NCI-H345 (cell line): ENCODE results near the gene SDHAF1.
"Not testable (repeated sequence)": the region's sequence is repeated elsewhere in the genome, so short reads cannot be mapped to it uniquely, and the experiment has no call there.

Experiments used
- DNase-seq: peaks from one replicate; lab custom pipeline; 2025; lab: John Stamatoyannopoulos, UW

SDHAF1 gene

DNA sequence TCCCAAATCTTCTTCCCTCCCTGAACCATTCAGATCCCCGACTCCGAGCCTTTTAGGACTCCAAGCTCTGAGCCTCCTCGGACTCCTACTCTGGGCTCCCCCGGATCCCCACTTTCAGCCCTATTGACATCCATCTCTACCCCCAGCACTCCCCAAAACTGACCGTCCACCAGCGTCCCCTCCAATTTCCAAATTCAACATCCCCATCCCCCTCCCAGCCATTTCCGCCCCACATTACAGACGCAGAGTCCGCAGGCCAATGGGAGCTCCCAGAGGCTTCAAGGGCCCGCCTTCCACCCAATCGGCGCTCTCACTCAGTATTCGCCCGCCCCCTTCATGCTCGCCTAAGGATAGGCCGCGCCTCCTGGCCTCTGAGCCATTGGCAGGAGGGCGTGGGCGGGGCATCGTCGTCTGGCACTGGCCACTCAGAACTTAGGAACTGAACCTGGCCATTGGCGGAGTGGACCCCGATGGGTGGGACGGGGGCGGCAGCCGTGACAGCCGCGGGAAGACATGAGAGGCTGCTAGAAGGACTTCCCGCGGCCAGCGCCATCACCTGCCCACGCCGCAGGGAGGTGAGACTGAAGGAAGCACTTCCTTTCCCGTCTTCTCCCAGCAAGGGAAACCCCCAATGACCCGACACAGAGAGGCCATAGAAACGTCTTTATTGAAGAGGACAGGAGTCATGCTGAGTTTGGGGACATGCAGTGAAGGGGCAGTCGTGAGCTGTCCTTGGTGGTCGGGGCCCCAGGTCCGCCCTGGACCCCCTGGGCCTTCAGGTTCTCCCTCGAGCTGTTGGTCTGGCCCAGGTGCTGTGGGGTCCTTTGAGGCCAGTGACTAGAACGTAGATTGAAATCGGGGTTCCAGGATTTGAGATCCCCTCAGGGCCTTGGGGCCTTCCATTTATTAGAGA is 19.3 kb downstream of the SDHAF1 start, which contains the start of gene ALKBH6:
Gene ALKBH6, minus strand, starts transcription at position 202 of the 913 bp plus-strand sequence. CDS start 816 bp downstream, outside the sequence.
- DNase-seq: peak; percentile 100

DNA sequence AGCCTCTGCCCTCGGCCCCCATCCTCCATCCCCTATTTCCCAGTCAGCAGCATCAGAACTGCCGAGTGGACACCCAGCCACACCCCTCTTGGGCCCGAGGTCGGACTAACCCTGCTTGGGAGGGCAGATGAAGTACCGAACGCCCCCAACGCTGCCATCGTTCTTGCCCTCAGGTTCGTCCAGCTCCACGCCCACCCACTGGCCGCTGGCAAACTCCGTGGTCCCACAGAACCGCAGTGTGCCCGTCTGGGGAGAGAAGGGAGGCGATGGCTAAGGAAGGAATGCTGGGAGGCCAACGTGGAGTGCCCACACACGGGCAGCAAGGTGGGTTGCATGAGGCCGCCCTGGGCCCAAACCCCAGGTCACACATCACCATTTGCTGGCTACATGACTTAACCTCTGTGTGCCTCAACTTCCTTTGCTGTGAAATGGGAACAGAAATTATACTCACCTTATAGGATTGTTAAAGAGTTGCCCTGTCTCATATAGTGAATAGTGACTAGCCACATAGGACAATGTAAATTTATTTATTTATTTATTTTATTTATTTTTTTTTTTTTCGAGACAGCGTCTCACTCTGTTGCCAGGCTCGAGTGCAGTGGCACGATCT is 24.2 kb downstream of the SDHAF1 start:
- no peak for DNase-seq

DNA sequence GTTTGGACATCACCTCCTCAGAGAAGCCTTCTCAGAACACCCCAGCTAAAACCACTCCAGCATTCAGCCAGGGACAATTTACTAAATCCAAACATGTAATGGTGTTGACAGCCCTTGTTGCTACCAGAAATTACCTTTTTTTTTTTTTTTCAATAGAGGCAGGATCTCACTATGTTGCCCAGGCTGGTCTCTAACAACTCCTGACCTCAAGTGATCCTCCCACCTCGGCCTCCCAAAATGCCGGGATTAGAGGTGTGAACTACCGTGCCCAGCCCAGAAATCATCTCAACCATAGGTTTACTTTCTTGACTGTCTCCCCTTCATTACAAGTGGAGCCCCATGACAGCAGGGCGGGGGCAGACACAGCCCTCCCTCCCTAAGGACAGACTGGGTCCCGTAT is 28.4 kb downstream of the SDHAF1 start:
- no peak for DNase-seq

DNA sequence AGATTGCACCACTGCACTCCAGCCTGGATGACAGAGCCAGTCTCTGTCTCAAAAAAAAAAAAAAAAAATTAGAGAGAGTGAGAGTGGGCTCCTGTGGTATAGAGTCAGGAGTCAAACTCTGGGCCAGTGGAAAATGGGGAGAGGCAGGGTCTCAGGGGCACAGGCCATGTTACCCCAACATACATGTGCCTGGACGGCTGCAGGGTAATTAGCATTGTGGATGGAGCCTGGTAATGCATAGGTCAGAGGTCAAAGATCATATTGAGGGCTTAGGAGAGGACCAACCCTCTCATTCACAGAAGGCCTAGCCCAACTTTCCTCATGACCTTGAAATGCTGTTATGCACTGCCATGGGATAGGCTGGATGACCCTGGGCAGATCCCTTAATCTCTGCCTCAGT is 30.6 kb downstream of the SDHAF1 start:
- no peak for DNase-seq

DNA sequence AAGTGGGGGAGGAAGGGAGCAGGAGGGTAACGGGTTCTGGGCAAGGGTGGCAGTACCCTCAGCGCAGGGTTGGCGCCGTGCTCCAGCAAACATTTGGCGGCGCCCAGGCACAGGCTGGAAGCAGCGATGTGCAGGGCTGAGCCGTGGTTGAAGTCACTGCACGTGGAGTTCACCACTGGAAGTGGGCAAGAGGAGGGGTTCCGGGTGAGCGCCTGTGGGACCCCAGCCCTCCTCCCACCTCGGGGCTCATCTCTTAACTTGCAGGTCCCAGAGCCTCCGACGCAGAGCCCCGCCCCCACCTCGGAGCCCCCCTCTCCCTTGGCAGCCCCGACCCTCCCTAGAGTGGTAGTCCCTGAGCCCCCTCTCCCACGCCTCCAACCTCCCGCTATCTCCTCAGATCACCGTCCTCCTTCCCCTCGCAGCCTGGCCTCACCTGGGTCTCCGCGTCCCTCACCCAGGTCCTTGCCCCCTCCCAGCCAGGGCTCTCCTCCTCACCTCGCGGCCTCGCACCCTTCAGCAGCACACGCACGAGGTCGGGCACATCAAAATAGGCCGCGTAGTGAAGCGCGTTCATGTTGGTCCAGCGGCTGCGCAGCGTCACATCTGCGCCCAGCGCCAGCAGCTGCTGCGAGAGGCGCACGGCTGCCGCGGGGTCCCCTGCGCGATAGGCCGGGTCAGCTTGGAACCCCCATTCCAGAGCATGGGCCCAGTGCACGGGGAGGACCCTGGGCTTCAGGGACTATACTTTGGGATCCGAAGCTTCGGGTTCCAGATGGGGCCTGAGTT is 31.3 kb downstream of the SDHAF1 start:
- DNase-seq: no peak

DNA sequence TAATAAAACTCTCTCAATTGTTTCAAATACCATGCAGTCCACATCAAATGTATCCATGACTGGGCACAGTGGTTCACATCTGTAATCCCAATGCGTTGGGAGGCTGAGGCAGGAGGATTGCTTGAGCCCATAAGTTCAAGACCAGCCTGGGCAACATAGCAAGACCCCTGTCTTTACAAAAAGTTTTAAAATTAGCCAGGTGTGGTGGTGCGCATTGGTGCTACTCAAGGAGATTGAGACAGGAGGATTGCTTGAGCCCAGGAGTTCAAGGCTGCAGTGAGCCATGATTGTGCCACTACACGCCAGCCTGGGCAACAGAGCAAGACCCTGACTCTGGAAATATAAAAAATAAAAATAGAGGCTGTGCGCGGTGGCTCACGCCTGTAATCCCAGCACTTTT is 32.7 kb downstream of the SDHAF1 start:
- no peak for DNase-seq

DNA sequence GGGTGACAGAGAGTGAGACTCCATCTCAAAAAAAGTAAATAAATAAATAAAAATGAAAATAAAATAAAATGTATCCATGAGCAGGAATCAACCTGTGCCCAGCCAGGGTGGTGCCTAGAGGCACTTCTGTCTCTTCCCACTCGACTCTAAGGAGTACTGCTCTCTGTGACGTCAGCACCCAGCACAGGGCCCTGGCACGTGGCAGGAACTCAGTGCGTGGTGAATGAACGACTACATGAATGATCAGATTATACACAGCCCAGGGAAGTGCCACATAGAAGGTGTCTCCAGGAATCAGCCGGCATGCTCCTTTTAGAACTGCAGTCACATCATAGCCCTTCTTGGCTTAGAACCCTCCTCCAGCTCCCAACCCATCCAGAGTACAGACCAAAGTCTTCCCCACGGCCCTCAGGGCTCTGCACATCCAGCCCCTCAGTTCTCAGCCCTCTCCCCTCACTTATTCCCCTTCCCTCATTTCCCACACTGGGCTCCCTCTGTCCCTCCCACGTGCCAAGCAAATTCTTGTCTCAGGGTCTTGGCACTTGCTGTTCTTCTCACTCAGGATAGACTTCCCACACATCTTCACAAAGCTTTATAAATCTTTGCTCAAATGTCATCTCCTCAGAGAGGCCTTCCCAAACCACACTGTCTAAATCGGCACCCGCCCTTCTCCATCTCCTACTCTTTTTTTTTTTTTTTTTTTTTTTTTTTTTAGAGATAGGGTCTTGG is 33.5 kb downstream of the SDHAF1 start:
- DNase-seq: no peak

DNA sequence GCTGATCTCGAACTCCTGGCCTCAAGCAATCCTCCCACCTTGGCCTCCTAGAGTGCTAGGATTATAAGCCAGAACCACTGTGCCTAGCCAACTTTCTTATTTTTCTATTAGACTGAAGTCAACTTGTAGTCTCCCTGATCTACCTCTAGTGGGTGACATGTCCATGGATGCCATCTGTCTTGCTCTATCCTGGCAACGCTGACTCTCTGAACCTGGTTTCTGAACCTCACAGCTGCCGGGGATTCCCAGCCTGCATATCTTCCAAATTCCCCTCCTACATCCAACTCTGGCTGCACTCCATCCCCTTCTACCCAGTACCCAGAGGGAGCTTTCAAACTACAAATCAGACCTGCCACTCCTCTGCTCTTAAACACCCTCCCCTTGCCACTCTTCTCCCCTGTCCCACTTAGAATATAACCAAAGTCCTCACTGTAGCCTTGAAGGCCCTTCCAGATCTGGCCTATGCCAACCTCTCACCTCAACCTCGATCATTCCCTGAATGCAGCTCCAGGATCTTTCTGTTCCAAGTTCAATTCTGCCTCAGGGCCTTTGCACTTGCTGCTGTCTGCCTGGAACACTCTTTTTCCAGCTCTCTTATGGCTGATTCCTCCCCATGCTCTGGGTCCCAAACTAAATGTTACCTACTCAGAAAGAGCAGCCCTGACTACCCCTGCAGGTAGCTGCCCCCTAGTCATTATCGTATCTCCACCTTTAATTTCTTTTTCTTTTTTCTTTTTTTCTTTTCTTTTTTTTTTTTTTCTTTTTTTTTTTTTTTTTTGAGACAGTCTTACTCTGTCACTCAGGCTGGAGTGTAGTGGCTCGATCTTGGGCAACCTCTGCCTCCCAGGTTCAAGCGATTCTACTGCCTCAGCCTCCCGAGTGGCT is 35.5 kb downstream of the SDHAF1 start:
- DNase-seq: no peak

DNA sequence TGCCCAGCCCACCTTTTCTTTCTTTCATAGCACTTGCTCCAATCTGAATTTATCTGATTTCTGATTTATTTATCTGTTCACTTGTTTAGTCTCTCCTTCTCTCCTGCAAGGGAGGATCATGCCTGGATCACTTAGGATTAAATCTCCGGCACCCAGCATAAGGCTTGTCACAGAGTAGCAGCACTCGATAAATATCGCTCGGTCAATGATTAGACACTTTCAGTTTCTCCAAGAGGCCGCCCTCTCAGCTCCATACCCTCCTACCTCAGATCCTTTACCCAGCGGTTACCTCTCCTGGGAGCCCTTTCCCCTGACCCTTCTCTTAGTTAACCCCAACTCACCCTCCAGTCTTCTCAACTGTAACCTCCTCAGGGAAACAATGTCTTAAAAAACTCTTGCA is 36.3 kb downstream of the SDHAF1 start:
- DNase-seq: no peak

DNA sequence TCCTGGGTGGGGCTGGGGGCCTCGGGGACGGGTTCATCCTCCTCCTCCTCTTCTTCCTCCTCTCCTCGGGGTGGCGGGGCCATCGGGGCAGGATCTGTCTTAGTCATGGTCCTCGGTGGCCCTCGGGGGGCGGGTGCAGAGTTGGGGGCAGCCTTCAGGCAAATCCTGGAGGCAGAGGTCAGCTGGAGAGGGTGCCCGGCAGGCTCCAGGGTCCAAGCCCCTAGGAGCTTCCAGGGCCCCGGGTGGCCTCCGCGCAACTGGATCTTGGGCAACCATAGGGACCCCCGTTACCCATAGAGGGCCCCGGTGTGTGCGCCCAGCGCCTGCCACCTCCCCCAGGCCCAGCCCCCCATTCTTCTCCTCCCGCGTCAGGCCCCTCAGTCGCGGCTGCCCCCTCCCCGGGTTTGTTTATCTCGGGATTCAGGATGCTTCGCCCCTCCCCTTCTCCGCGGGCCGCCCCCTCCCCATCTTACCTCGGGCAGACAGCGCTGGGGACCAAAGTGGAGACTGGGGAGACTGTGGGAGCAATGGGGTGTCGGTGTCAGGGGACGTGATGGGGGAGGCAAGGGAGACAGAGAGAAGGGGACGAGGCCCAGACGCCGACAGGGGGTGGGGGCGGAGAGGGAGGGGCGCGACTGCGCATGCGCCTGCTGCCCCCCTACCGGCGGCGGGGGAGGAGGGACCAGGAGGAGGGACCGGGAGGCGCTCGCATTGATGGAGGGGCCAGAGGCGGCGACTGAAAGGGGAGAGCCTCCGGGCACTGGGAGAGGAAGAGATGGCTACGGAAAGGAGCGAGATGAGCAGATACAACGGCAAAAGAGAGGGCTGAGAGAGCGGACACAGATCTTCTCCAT is 37.5 kb downstream of the SDHAF1 start, which contains the start of gene CLIP3:
Gene CLIP3, minus strand, starts transcription at position 623 of the 854 bp plus-strand sequence. Its CDS starts 516 bp downstream, at position 107.
- DNase-seq: peak; percentile 94

DNA sequence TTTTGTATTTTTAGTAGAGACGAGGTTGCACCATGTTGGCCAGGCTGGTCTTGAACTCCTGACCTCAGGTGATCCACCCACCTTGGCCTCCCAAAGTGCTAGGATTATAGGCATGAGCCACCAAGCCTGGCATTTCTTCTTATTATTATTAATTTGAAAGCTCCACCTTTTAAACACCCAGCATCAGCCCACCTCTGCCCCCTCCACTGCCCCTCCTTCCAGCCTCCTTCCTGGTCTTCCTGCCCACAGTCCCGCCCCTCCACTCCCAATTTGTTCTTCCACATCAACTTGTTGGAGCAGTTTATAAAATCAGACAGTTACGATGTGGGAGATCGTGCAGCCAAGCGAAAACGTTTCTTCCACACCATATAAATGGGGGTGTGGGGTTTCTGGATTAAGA is 45.5 kb downstream of the SDHAF1 start:
- DNase-seq: no peak

DNA sequence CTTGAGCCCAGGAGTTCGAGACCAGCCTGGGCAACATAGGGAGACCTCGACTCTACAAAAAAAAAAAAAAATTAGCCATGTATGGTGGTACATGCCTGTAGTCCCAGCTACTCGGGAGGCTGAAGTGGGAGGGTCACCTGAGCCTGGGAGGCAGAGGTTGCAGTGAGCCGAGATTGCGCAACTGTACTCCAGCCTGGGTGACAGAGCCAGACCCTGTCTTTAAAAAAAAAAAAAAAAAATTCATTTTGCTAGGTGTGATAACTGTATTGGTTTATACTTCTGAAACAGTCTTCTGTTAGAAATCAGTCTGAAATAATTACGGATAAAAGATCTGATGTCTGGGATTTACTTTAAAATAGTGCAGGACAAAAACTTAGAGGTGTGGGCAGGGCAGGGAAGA is 46.1 kb downstream of the SDHAF1 start:
- not testable (repeated sequence) for DNase-seq

DNA sequence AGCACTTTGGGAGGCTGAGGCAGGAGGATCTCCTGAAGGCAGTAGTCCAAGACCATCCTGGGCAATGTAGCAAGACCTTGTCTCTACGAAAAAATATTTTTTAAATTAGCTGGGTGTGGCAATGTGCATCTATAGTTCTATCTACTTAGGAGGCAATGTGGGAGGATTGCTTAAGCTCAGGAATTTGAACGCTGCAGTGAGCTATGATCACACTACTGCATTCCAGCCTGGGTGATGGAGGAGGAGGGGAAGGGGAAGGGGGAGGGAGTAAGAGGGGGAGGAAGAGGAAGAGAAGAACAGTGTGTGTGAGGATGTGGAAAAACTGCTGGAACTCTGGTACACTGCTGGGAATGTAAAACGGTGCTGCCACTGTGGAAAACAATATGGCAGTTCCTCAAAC is 46.8 kb downstream of the SDHAF1 start:
- DNase-seq: no peak

DNA sequence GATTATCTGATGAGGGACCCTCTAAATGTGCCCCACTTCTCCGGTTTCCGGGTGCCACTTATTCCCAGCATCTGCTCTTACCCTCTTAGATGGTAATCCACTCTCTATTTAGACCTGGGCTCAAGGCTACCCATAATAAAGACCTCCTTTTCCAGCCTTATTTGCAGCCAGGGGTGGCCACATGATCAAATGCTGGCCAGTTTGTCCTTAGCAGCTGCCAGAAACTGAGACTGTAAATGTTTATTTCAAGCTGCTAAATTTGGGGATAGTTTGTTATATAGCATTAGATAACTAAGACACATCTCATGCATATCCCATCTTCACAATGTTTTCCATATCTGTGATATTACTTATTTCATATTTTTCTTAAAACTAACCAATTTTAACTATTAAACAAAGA is 49.0 kb downstream of the SDHAF1 start:
- no peak for DNase-seq
